GM18508 (cell line): Measurements from ENCODE around the gene S1PR5.

ENCODE experiments used
- ATAC-seq: cut with Tn5 transposase; IDR thresholded peaks from one replicate; pipeline ENCODE4 v1.9.1; 2021; ENCODE audit warnings: moderate number of reproducible peaks; ENCODE audit not compliant: insufficient read depth, unreplicated experiment

Gene S1PR5

GRCh38 chr19:10516671-10517286 is 468 bp downstream of the S1PR5 start:
- ATAC-seq, result no peak

GRCh38 chr19:10516064-10516385 is 1.2 kb downstream of the S1PR5 start:
- no peak for ATAC-seq

GRCh38 chr19:10514211-10515145 is 2.8 kb downstream of the S1PR5 start:
- no peak for ATAC-seq

- ATAC-seq, result no peak
These were observed 4.0 kb downstream of the S1PR5 start for GRCh38 chr19:10513223-10513622.

- no peak for ATAC-seq
These were observed 6.9 kb downstream of the S1PR5 start for GRCh38 chr19:10510301-10510802.

GRCh38 chr19:10508707-10509106 is 8.5 kb downstream of the S1PR5 start:
- no peak for ATAC-seq

GRCh38 chr19:10508036-10508435 is 9.2 kb downstream of the S1PR5 start:
- no peak for ATAC-seq

GRCh38 chr19:10505583-10506229 is 11.5 kb downstream of the S1PR5 start:
- no peak for ATAC-seq

- no peak for ATAC-seq
These were observed 14.1 kb downstream of the S1PR5 start, which contains the start of gene KEAP1 for GRCh38 chr19:10503002-10503789. KEAP1 (minus strand) TSS chr19:10503356; CDS start chr19:10500033, 3,323 bp downstream.

- no peak for ATAC-seq
These were observed 14.7 kb downstream of the S1PR5 start for GRCh38 chr19:10502524-10503001.

GRCh38 chr19:10501971-10502523 is 15.2 kb downstream of the S1PR5 start:
- ATAC-seq, result no peak

GRCh38 chr19:10500247-10500592 is 17.0 kb downstream of the S1PR5 start:
- ATAC-seq, result no peak

- no peak for ATAC-seq
These were observed 17.5 kb downstream of the S1PR5 start for GRCh38 chr19:10499550-10500246.

GRCh38 chr19:10497371-10497770 is 19.9 kb downstream of the S1PR5 start:
- no peak for ATAC-seq

- no peak for ATAC-seq
These were observed 25.7 kb downstream of the S1PR5 start for GRCh38 chr19:10491472-10492047.

- no peak for ATAC-seq
These were observed 30.7 kb downstream of the S1PR5 start for GRCh38 chr19:10486551-10486950.

- ATAC-seq, result no peak
These were observed 38.3 kb downstream of the S1PR5 start for GRCh38 chr19:10478903-10479384.

GRCh38 chr19:10478476-10478875 is 38.8 kb downstream of the S1PR5 start:
- ATAC-seq, result no peak

- no peak for ATAC-seq
These were observed 42.2 kb downstream of the S1PR5 start for GRCh38 chr19:10474962-10475451.
